HG03139 (cell line): ENCODE measurements around the gene LDB2.

Source experiments
- ATAC-seq: cut with Tn5 transposase; IDR thresholded peaks from one replicate; pipeline ENCODE4 v1.9.1; 2021; ENCODE audit not compliant: unreplicated experiment

The LDB2 gene

DNA sequence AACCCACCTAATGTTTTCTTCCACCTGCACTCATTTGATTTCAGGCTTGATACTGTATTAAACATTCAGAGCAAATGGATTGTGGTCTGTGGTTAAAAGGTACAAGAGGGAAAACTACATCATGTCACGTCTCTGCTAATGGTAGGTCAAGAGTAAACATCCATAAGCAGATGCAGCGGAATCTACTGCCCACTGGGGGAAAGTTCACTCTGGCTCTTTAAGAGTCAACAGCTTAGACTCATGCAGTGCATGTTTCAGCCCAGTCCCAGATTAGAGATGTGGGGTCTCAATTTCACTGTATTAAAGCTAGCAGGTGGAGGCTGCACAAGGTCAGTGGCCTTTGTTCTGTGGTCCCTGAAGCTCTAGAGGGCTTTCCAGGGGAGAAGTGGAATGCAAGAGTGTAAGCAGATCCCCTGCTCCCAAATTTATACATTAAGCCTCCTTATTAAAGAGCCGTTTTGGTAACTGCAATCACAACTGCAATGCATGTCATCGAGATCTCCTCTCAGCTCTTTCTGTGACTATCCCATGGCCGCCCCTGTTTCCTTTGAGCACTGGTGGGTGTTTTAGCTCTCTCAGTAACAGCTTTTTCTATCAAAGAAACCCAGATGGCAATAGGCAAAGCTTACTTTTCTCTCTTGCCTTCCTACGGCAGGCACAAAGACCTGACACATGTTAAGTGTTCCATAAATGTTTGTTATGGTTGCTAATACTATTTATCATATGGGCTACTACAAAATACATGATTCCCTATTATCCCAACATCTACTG is 53.4 kb downstream of the LDB2 start:
- no peak for ATAC-seq

DNA sequence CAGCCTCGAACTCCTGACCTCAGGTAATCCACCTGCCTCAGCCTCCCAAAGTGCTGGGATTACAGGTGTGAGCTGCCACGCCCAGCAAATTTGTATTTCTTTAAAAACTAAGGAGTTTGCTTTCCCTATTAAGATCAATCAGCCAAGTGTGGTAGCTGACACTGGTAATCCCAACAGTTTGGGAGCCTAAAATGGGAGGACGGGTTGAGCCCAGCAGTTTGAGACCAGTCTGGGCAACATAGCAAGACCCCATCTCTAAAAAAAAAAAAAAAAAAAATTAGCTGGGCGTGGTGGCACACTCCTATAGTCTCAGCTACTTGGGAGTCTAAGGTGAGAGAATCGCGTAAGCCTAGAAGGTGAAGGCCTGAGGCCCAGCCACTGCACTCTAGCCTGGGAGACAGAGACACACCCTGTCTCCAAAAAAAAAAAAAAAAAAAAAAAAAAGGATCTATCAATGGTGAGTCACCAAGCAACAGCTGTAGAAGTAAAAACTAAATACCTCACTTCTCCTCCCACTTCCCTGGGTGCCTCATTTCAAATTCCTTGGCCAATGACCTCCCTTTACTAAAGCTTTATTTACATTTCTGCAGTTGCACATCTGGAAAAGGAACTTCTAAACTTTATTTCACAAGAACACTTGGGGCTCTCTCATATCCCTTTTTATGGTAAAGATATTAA is 54.5 kb downstream of the LDB2 start:
- no peak for ATAC-seq

DNA sequence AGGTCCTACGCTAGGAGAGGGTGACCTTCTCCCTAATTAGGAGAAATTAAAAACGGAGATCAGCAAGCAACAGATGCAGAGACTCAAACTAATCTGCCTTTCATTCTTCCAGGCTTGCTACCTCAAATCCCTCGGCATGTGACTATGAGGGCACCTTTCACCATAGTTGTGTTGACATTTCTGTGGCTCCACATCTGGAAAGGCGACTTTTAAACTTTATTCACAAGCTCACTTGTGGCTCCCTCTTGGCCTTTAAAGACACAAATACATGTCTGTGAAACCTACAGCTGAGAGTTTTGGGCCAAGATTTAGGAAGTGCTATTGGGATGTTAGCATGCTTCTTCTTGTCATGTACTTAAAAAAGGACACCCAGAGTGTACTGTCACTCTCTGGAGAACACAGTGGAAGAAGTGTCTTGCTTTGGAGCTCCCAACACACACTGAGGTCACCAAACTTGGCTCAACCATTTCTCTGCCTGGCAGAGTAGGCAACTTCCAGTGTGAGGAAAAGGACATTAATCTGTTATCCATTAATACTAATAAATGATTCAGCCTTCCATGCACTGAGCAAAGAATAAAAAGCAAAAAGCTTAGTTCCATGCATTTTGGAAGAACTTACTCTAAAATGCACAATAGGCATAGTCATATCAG is 60.1 kb downstream of the LDB2 start:
- no peak for ATAC-seq

DNA sequence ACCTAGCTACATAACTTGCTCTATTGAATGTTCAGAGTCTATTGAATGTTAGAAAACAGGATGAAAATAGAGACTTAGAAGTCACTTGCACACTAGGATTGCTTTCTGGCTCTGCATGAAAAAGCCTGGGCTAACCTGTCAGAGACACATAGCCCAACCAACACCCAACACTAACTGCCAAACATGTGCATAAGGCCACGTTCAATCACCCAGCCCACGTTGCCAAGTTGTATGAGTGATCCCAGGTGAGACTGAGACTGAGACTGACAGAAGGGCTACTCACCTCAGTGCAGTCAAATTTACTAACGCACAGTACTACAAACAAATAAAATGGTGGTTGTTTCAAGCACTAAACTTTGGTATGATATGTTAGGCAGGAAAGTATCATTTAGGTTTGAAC is 61.0 kb downstream of the LDB2 start:
- ATAC-seq: no peak

DNA sequence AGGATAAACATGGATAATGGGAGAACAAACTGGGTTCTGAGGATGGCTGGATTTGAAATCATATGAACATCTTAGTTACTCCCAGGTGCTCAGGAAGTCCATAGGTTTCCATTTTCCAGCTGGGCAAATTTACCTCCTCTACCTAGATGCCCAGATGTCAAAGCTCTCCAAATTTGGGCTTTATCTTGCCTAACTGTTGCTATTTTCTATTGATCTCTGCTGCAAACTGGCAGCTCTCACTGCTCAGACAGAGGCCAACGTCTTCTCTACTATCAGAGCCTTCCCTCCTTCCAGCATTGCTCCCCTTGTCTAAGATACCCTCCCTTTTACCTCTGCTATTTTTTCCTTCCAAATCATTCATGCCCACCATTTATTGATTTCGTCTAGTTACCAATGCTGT is 62.1 kb downstream of the LDB2 start:
- no peak for ATAC-seq

DNA sequence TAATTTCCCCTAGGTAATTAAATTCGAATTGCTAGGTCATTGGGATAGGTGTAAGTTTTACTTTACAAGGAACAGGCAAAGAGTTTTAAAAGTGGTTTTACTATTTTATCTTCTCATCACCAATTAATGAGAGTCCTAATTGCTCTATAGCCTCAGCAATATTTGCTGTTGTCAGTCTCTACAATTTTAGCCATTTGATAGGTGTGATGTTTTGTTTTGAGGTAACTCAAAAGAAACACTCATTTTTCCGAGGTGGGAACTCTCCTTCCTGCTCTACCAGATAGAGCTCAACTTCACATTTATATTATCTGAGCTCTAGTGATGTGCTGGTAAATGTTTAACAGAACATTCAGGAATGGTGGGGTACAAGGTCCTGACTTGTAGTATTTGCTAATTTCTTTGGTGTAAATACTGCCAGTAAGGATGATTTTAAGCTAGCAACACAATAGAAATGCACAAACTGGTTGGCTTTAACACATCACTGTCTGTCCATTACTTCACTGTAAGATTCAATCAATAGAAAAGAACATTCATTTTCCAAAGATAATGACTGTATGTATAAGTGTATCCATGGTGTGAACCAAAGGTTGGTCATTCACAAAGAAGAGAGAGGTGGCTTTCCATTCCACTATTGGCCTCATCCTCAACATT is 62.7 kb downstream of the LDB2 start:
- ATAC-seq: no peak

DNA sequence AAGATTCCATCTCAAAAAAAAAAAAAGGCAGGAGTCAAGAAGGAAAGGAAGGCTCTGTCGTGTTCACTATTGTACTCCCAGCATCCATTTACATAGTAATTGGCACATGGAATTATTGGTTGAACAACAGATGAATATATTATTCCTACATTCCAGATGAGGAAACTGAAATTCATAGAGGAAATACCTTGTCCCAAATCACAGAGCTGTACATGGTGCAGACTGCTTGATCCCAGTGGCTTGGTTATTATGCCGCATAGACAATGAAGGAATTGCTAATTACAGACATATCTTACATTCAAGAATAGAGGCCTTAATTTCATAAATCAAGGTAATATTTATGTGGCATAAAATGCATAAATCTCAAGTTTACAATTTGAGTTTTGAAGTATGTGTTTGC is 63.6 kb downstream of the LDB2 start:
- no peak for ATAC-seq

DNA sequence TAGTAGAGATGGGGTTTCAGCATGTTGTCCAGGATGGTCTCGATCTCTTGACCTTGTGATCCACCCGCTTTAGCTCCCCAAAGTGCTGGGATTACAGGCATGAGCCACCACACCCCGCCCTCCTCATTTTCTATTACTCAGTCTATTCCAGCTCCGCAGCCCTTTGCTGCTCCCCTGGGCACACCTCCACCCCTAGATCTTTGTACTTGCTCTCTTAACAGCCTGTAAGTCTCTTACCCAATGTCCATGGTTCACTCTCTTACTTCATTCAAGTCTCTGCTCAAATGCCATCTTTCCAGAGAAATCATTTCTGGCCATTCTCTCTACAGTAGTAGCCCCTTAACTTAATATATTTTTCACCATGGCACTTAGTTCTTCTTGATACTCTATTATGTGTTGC is 64.7 kb downstream of the LDB2 start:
- ATAC-seq: no peak

DNA sequence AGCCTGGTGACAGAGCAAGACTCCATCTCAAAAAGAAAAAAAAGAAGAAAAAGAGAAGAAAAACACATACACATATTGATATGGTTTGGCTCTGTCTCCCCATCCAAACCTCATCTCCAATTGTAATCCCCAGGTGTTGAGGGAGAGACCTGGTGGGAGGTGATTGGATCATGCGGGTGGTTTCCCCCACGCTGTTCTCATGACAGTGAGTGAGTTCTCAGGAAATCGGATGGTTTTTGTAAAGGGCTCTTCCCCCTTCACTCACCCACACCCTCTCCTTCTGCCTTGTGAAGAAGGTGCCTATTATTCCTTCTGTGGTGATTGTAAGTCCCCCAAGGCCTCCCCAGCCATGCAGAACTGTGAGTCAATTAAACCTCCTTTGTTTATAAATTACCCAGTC is 68.4 kb downstream of the LDB2 start:
- ATAC-seq: no peak

DNA sequence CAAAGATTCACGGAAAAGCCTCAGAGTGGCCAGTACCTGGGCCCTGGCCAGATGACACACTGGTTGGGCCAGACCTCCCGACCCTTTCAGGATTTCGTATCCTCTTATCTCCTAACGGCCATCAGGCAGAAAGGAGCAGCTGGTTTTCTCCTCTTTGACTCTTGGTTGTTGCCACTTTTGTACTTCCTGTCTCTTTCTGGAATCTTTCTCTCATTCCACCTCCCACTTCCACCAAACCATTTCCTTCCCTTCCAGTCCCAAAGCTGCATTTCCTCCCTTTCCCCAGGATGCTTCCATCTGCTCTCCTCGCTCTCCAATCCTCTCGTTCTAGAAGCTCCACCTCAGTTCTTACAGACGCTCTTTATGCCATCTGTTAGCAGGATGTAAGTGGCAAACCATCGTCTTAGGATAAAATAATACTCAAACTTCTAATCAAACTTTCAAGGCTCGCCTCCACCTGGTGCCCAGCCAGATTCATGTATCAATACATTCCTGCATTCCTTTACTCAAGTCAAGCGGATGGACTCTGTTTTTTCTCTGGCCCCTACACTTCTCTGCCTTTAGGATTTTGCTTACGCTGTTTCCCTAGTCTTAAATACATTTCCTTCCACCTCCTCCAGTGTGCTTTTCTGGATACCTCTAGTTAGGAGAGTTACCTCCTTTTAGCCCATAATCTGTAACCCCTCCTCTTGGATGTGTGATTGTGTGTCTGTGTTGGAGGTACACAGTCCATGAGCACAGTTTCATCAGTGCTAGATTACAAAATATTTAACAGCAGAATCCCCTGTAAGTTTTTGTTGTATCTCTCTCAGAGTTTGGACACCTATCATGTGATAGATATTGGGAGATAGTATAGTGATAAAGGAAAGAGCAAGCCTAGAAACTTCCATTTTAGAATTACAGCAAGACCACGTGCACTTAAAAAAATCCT is 70.4 kb downstream of the LDB2 start:
- no peak for ATAC-seq

DNA sequence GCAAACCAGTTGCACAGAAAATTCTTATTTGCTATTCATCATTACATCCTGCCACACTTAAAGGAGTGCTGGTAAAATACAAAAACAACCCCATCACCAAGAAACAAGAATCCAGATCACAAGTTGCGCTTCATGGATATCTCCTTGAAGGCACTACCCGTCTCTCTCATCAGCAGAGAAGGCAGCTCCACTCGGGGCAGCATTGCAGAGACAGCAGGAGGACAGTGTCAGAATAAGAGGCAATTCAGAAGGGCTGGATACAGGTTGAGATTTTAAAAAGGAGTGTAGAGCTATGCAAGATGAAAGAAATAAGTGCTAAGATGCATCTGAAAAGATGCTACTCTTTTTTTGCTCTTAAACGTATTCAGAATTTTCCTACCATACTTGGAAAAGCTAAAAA is 71.4 kb downstream of the LDB2 start:
- ATAC-seq: no peak

DNA sequence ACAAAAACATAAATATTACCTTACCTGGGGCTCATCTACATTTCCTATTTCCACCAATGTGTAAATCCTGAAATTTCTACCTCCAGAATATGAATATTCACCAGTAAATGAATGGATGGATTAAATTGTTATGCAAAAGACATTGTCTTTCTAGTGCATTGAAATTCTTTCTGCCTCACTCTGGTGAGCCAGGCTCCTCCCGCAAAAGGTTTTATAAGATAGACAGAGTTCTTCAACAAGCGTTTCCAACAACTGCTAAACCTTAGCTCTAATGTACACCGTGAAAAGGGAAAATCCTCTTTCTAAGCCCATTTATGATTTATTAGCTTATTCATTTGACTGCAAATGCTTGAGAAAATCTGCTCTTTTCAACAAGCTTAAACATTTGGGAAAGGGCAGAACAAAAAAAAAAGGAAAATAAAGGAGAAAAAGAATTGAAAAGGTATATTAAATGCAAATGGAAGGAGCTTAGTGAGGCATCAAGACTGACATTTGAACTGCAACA is 72.0 kb downstream of the LDB2 start:
- no peak for ATAC-seq

DNA sequence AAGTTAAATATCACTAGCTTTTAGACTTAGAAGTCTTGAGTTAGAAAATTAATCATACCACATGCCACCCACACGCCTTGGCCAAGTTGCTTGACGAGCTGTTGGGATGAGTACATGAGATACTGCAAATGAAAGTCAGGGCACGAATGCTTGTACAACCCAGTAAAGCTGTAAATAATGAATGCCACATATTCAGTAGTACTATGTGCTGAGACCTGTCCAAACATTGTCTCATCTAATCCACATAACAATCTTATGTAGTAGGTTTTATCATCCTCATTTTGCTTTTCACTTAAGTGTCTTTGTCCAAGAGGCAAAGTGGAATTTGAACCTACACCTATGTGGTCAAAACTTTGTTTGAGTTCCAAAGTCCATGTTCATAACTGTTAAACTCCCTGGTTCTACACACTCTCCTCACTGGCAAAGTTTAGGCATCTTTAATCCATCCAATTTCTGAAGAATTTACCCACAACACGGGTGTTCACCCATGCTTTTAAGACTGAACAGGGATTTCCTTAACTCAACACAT is 74.1 kb downstream of the LDB2 start:
- no peak for ATAC-seq

DNA sequence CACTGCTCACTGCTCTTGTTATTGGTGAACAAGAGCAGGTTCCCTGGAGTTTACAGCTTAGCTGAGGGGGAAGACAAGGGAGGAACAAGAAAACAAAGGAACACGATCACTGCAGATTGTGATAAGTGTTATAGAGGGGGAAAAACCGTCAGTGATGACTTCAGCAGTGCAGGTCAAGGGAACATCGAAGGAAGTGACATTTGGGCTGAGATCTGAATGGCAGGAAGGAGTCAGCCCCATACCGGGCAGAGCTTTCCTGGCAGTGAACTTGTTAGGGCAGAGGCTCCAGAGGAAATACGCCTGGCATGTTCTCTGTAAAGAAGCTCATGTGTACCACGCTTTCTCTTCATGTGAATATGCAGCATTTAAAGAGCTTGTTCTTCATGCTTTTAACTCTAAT is 78.1 kb downstream of the LDB2 start:
- no peak for ATAC-seq

DNA sequence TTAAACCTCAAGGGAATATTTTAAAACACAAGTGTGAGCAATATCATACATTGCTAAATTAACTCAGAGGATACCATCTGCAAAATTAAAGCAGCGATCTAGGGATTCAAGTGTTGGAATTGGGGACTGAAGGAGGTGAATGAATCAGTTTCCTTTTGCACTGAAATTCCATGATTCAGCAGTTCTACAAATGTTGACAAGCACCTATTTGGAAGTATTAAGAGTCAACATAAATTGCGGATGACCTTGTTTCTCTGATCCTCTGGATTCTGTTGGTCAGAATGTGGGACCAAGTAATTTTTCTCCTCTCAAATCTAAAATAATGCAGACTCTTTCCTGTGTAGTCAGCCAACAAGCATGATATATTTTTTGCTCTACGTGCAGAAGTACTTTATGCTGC is 78.8 kb downstream of the LDB2 start:
- ATAC-seq: no peak

DNA sequence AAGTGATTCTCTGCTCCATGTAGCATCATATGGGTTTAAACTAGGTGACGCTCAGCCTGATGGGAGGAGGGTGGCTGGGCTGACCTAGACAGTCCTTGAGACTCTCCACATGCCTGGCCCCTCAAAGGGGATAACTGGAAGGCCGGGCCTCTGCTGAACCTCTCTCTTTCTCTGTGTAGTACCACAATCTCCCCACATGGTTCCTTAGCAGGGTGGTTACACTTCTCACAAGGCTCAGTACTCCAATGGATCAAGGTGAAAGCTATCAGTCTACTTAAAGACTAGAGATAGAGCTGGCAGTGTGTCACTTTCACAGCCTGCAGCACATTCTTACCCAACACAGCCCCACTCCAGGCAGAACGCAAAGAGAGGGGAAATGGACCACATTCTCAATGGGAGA is 80.4 kb downstream of the LDB2 start:
- no peak for ATAC-seq

DNA sequence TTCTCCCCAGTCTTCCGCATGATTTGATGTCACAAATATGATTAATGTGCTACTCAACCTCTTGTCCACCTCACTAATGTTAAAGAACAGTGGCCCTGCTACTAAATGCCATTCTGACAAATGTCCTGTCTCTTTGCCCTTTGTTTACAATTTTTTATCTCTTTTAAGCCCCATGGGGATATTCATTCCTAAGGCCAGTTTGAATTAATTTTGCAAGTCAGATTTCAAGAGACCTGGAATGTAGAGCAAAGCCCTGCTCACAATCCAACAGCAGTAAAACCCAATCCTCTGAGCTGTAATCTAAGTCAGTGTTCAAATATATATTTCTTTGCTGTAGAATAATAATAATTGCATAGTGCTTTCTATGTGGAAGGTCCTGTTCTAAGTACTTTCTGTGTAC is 81.2 kb downstream of the LDB2 start:
- no peak for ATAC-seq

DNA sequence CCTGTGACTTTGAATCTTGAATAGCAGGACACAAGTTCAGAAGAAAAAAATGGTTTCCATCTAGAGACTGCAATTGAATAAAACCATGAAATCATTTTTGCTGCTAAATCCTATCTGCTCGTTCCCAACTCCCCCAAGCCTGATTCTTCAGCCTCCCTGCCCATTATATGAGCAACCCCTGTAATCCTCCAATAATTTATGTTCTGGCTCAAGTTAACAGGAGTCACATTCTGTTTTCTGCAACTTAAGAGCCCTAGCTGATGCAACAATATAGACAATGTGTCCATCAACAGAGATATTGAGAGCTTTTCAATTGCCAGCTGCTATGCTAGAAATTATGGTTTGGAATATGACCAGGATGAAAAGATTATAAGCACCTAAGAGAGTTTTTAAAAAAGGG is 84.1 kb downstream of the LDB2 start:
- ATAC-seq: no peak

DNA sequence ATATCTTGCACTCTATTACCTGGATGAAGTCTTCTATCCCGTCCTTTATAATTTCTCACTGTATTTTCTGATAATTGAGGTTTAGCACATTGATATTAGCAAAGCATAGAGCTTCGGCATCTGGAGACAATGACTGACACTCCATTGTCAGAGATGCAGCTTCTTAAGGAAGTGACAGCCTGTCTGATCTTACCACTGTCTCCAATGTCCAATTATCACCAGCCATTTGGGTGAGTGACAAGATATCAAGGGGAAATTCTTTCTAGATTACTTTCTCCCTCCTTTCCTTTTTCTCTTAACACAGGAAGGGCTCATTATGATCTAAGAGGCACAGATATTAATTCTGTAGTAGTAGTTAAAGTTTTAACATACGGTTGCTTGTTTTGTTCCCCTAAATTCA is 86.4 kb downstream of the LDB2 start:
- no peak for ATAC-seq

DNA sequence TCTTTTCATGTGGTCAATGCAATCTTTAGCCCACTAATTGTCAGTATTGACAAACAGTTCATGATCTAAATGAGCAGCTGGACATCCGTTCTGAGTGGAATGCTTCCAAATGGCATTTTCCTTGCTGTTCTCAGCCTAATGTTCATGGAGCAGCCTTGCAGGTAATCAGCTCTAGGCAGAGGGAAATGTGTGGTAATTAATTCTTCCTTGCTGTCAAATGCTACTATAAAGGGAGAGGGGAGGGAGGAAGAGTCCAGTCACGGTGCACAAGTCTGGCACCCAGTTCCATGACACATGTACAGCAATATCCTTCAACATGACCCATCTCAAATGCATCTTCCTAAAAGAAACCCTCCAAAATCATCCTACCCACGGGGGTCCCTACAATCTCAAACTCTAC is 88.5 kb downstream of the LDB2 start:
- ATAC-seq: no peak
